Left lobe of liver (tissue), 2 donors: ENCODE data around the gene CNMD. TPM values are rescaled to one million over a fixed set of nuclear protein-coding genes. Genes with fewer than 3 reads are reported as not detected.
"Not testable (repeated sequence)": the region's sequence is repeated elsewhere in the genome, so short reads cannot be mapped to it uniquely, and the experiment has no call there.

Experiments used
- ATAC-seq: fragments of 200-7000 bp; cut with Tn5 transposase; one replicate; pipeline ENCODE4 v1.9.1; 2020; ENCODE audit warnings: mild to moderate bottlenecking, moderate library complexity
- DNase-seq: peaks from one replicate; pipeline ENCODE4 v3.0.0-alpha.2; 2020; ENCODE audit warnings: low spot score
- total RNA-seq: library from RNA; stranded (reverse); gene quantifications from one replicate; pipeline ENCODE4 v1.2.1, GENCODE V29; 2021
- donor health status: DM: no; HTN: no; CAD: no; lungs with moderate emphysema.
- donor health status: DM: no; HTN: yes; CAD: no.

Gene CNMD
- total RNA-seq, 1 donor from 2014 or later, result not detected

DNA sequence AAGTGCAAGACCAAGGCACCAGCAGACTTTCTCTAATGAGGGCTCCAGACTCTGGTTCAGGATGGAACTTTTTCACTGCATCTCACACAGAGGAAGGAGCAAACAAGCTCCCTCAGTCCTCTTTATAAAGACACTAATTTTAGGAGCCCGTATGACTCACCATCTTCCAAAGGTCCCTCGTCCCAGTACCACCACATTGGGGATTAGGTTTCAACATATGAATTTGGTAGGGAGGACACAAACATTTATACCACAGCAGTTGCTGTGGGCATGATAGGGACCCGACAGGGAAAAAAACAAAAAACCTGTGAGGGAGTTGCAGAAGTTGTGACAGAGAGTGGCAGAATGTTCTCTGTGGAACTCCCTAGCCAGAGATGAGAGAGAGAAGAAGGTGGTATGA, 6.5 kb upstream of the CNMD start:
- ATAC-seq, result no peak
- no peak for DNase-seq

DNA sequence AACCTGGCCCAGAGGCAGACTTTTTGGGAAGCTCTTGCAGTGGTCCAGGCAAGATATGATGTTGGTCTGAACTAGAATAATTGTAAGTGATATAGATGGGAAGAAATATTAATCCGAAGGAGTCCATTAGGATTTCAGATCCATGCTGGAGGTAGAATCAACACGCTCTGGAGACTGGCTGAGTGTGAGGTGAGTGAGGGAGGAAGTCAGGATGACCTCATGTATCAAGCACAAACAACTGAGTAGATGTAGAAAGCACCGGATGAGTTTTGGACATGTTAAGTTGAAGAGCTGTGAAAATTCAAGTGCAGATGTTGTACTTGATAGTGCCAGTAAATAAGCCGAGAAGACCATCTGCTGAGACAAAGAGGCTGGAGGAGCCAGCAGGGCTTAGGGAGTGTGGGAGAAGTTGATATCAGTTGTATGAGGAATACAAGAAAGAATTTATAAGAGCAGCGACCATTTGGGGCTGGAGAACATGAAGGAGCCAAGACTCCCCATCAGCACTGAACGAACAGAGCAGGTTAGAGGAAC, 5.3 kb upstream of the CNMD start:
- no peak for DNase-seq
- ATAC-seq, result no peak

DNA sequence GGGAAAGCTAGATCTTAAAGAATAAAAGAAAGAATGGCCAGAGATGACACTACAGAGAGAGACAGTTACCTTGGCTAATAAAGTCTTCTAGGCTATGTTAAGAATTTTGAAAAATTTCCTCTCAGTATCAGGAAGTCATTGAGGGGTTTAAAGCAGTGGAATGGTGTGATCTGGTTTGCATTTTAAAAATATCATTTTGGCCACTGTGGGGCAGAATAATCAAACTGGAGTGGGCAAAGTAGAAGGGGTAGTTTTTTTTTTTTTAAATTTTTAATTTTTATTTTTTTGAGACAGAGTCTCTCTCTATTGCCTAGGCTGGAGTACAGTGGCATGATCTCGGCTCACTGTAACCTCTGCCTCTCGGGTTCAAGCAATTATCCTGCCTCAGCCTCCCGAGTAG, 4.4 kb upstream of the CNMD start:
- no peak for ATAC-seq

DNA sequence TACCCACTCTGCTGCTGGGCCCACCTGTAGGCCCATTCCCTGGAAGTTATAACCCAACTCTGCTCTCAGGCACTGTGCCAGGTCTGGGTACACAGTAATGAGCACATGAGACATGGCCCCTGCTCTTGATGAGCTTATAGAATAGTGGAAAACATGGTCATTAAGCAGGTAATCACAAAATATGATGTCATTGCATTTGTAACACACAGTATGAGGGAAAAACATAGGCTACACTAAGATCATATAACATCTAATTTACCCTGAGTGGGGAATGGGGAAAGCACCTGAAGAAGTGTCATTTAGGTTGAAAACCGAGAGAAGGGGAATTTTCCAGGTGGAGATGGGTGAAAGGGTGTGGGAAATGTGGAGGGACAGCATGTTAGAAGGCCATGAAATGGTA, 3.9 kb upstream of the CNMD start:
- DNase-seq (no peak), ATAC-seq (no peak)

More for the DNA sequence above, 4.4 kb upstream of the CNMD start:
- DNase-seq, result no peak

DNA sequence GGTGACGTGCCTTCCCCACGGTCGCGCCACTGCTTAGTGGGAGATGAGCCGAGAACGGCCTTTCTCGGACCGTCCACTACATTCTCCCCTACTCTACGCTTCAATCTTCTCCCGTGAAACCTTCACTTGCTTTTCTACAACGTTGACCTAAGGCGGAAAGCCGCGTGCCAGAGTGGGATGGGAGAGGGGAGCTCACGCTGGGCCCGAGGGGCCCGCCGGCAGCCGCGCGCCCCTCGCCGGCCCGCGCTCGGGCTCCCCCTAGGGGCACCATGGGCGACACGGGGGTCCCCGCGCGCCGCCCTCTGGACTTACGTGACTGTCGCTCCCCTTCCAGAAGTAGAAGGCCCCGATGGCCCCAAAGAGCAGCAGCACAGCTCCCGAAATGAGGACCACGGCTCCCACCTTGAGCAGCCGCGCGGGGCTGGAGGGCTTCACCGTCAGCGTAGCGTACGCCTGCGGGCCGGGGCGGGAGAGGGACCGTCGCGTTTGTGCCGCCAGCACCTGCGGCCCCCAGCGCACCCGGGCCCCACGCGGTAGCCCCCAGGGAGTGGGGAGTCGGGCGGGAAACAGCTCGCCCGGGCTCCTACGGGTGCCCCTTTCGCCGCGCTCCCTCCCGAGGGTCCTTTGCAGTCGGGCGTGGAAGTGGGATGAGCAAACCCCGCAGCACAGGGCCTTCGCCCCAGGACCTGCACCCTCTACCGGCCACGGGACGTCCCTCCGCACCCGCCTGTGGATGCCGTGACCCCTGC, 727 bp downstream of the CNMD start:
- peak; percentile 48 for ATAC-seq
- no peak for DNase-seq

DNA sequence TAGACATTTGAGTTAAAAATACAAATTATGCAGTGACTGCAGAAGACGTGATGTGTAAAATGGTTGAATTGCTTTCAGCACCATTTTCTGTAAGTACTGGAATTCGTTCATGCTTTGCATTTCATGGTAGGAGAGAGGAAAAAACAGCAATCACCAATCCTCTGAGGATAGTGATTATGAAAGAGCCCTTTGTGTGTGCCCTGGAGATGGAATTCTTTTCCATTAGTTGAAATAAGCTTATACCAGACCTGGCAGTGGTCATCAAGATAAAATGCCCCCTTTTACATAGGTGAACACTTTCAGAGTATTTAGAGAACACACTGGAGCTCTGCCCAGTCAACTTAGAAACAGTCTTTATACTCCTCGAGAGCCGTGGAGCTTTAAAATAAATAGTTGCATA, 1.7 kb downstream of the CNMD start:
- ATAC-seq, result no peak
- no peak for DNase-seq

DNA sequence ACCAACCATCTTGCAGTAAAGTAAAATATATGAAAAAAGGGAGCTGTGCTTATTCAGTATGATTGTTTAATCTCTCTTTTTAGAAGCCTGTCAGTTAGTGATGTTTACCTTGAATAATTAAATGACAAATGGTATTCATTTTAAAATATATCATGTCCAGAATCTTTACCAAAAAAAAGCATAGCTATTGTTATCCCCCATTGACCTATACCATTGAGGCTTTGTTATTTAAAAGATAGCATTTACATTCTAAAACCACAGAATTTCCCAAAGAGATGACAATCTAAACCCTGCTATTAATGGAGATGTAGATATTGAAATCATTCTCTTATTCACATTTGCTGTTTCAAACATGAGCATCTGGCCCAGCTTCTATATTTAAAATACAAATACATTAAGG, 2.2 kb downstream of the CNMD start:
- DNase-seq (no peak), ATAC-seq (no peak)

DNA sequence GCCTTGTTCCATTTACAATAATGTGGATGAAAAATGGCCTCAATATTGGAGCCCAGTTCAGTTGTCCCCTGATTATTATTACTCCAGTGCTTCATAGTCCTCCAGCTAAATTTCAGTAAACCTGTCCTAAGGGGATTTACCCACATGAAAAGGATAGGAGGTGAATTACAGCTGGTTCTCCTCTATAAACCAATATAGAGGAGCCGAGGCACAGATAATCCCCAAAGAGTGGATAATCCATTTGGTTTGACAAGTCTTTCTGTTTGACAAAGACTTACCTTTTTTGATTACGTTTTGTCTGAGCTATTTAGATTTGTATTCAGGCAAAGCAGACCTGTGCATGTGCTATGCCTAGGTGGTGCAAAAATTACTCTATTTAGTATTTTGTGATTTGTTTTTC, 2.7 kb downstream of the CNMD start:
- ATAC-seq (no peak), DNase-seq (no peak)

DNA sequence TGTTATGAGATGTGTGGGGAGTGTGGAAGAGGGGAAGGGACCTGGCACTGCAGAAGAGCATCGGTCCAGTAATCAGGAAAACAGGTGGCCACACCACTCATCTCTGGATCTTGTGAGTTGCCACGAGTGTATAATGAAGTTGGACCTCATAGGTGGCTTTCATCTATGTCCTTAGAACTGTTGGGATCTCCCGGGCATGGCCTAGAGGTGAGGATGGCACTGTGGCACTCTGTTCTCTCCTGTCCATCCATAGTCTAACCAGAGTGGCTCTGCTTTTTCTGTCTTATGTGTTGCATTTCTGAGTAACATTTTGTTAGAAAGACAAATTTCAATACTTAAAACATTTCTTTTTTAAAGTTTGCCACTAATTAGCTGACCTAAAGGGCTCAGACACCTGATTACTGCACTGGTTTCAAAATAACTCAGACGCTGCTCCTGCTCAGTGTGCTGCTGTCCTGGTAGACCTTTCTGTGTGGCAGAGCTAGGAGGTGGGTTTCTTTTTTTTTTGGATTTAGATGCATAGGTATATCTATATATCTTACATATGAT, 5.5 kb downstream of the CNMD start:
- DNase-seq (no peak), ATAC-seq (no peak)

DNA sequence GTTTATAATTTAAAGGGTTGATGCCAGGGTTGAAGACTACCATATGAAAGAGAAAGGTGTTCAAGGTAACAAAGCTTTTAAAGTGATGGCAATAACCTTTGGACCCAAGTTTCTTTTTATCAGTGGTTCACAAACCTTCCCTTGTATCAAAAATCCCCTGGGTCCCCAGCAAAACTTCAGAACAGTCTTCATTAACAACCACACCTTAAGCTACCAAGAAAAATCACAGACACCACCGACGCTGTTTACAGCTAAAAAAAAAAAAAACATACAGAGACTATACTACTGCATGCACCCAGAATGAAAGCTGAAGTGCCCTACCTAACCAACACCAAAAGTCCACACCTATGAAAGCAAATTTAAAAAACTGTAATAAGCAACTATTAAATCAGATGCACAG, 13.4 kb downstream of the CNMD start:
- no peak for DNase-seq
- no peak for ATAC-seq

DNA sequence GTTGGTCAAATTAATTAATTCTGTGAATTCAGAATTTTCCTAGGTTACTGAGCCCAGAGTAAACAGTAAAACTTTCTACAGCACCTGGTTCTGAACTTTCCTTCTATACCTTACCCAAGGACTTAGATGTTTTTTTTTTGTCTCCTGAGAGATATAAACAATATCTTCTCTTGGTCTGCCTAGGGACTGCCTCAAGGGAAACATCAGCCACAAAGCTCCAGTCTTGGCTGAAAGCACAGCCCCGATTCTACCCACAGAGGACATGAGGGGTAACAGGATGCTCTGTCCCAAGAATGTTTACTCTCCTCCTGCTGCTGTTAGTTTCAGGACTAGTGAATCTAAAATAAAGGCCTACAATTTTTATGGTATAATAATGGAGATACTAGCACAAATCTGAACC, 14.3 kb downstream of the CNMD start:
- DNase-seq (no peak), ATAC-seq (no peak)

DNA sequence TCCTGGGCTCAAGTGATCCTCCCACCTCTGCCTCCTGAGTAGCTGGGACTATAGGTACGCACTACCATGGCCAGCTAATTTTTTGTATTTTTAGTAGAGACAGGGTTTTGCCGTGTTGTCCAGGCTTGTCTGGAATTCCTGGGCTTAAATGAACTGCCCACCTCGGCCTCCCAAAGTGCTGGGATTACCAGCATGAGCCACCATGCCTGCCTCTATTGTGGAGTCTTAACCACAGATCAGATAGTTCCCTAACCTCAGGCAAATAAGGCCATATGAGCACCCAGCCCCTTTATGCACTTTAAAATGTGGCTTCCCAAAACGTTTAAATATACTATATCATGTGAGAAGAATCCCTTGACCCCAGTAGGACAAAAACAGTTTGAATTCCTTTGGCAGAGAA, 16.4 kb downstream of the CNMD start:
- ATAC-seq (no peak), DNase-seq (no peak)

DNA sequence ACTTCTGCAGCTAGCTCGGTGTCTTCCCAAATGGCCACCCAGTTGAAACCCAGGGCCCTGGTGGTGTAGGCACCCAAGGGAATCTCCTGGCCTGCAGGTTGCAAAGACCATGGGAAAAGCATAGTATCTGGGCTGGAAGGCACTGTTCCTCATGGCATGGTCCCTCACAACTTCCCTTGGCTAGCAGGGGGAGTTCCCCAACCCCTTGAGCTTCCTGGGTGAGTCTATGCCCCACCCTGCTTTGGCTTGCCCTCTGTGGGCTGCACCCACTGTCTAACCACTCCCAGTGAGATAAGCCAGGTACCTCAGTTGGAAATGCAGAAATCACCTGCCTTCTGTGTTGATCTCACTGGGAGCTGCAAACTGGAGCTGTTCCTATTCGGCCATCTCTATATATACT, 18.3 kb downstream of the CNMD start:
- not testable (repeated sequence) for ATAC-seq, DNase-seq

DNA sequence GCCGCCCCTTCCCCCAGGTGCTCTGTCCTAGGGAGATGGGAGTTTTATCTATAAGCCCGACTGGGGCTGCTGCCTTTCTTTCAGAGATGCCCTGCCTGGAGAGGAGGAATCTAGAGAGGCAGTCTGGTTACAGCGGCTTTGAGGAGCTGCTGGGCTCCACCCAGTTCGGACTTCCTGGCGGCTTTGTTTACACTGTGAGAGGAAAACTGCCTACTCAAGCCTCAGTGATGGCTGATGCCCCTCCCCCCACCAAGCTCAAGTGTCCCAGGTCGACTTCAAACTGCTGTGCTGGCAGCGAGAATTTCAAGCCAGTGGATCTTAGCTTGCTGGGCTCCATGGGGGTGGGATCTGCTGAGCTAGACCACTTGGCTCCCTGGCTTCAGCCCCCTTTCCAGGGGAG, 18.7 kb downstream of the CNMD start:
- ATAC-seq, DNase-seq: not testable (repeated sequence)

DNA sequence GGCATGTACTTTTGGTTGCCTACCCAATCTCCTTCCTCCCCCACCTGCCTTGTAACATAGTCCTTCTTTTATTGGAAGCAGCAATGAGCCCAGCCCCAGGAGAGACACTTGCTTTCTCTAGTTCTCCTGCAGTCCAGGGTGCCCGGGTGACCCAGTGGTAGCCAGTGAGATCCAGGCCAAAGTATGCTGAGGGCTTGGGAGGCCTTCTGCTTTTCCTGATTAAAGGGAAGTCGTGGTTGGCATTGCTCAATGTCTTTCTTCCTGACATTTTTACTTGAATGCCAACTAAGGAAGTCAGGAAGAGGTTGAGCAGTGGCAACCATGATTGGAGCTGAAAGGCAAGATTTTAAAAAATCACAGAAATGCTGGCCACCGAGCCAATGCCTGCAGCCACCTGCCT, 25.7 kb downstream of the CNMD start:
- DNase-seq, result no peak
- ATAC-seq, result peak; percentile 52

DNA sequence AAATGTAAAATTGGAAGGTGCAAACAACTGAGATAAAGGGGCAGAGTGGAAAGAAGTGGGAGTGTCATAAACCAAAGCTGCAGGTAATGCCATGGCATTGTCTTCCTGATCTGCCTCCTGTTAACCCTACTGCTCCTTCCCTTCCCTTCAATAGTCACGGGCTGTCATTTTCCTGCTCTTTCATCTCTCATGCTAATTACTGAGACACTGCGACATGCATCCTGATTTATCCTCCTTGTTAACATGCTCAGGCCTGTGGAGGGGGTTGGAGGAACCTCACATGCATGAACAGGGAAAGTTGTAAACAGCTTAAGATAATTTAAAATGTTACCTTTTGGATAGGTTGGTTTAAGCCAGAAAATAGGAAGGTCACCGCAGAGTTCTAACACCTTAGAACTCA, 27.2 kb downstream of the CNMD start:
- DNase-seq (no peak), ATAC-seq (no peak)

DNA sequence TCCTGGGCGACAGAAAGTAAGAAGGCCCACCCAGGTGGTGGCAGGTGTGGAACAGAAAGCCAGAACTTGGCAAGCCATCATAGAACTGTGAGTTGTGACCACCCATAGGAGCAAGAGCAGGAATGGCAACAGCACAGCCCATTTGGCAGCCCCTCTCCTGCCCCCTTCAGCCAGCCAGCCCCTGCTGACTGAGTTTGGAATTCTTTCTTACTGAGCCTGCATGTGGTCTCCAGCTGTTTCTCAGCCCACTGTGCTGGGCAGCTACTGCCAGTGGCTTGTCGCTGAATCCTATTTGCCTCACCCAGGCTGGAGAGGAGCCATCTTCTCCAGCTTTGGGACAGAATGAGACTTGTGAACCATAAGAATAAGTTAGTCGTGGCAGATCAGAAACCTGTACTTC, 28.3 kb downstream of the CNMD start:
- no peak for ATAC-seq

DNA sequence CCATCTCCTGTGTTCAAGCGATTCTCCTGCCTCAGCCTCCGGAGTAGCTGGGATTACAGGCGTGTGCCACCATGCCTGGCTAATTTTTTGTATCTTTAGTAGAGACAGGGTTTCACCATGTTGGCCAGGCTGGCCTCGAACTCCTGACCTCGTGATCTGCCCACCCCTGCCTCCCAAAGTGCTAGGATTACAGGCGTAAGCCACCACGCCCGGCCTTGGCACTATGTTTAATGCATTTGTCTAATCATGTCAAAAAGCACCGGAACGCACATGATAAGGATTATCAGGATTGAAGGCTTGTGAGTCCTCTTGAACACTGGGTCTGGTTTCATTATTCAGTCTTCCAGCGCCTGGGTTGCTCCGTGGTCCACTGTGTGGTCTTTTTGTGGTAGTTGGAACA, 31.4 kb downstream of the CNMD start:
- not testable (repeated sequence) for ATAC-seq, DNase-seq

More for the DNA sequence above, 28.3 kb downstream of the CNMD start:
- DNase-seq, result no peak

DNA sequence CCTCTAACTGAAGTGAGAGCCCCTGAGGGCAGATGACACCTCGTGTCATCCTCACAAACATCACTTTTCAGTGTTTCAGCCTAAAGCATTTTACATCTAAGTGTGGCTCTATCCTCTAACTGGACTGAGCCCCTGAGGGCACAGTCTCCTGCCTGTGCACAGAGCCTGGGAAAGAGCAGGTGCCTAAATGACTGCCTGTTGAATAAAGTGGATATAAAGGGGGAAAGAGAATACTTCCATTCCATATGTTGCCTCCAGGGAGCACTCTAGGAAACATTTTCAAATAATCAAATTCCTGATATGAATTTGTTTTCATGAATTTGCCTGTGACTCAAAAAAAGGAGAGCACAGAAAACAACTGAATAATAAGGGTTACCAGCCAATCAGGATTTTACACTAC, 32.2 kb downstream of the CNMD start:
- DNase-seq (no peak), ATAC-seq (no peak)

DNA sequence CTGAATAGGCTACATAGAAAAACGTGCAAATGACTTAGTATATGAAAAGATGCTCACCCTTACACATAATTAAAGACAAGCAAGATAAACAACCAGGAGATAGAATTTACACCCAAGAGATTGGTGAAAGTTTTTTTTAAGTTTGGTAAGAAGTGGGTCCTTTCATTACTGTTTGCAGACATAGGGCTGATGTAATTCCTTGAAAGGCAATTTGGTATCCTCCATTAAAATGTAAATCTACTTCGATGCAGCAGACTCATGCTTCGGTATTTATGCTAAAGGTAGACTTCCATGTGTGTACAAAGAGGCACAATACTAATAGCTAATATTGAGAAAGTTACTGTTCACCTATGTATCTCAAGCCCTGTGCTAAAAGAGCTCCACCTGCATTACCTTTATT, 33.5 kb downstream of the CNMD start:
- DNase-seq, result no peak
- no peak for ATAC-seq

DNA sequence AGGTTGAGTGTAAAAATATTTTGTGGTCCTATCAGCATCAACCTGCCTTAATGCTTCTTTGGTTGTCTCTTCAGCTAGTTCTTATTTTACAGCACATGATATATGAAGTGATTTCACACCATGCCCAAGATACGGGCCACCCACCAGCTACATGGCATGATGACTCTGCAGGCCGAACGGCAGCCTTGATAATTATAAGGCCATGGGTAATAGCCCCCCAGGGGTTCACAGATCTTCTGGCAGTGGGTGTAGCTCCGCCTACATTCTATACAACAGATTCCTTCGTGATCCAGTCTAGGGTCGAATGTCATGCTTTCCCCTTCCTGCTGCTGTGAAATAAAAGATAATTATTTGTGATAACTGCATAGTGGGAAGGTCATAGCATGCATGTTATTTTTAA, 36.1 kb downstream of the CNMD start:
- DNase-seq (no peak), ATAC-seq (no peak)

DNA sequence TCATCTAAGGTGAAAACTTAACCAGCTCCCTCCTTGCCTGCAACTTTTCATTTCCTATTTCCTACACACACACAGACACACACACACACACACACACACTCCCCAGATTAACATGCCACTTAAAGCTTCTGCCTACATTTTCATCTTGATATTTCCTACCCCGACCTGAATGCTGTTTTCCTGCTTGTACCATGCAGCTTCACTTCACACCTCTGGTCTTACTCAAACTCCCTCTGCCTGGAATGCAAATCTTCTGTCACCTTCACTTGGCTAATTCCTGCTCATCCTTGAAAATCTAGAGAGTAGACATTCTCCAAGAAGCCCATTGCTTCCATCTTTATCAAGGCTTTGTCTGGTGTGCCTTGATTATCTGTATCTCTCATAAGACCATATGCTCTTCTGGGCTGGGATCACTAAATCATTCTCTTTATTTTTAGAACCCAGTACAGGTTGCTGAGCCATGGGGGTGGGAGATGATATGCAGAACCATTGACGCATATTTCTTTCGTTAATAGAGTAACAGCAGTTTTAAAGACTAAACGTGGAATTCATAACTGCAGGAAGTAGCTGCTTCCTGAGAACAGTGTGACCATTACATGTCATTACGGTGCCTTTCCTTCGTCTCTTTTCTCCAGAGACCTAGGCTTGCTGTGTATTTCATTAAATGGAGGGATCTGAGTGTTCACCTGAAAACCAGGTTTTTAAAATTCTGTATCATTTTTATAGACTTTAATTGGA, 37.7 kb downstream of the CNMD start:
- ATAC-seq, result no peak

More for the DNA sequence above, 37.7 kb downstream of the CNMD start:
- no peak for DNase-seq
